Upper lobe of left lung (tissue), 6 donors: ENCODE results near the gene MGME1. TPM values are rescaled to one million over a fixed set of nuclear protein-coding genes. Genes with fewer than 3 reads are reported as not detected.

Experiments
- ATAC-seq, 2 donors: fragments of 200-7000 bp; cut with Tn5 transposase; one replicate each; pipeline ENCODE4 v1.9.1; 2022; ENCODE audit warnings: mild to moderate bottlenecking in 2 of 2, moderate library complexity in 2 of 2; ENCODE audit not compliant: low FRiP score in 2 of 2
- DNase-seq, 2 donors: peaks; one replicate each; pipeline ENCODE4 v3.0.0-alpha.2; 2019 to 2020
- H3K27ac ChIP-seq, 4 donors: fragments of 200-600 bp; sonication (generic); one replicate each; pipeline ENCODE4 v1.5.1; 2016 to 2019
- H3K27me3 ChIP-seq, 4 donors: fragments of 200-600 bp; sonication (generic); one replicate each; pipeline ENCODE4 v1.5.1; 2017 to 2019
- H3K36me3 ChIP-seq, 4 donors: fragments of 200-600 bp; sonication (generic); one replicate each; pipeline ENCODE4 v1.5.1; 2016 to 2019
- H3K4me1 ChIP-seq, 4 donors: fragments of 200-600 bp; sonication (generic); one replicate each; pipeline ENCODE4 v1.5.1; 2018 to 2019
- H3K4me3 ChIP-seq, 4 donors: fragments of 200-600 bp; sonication (generic); one replicate each; pipeline ENCODE4 v1.5.1; 2017 to 2019; ENCODE audit warnings: mild to moderate bottlenecking in 2 of 4, moderate library complexity in 1 of 4
- H3K9me3 ChIP-seq, 4 donors: fragments of 200-600 bp; sonication (generic); one replicate each; pipeline ENCODE4 v1.5.1; 2018 to 2019
- EP300 ChIP-seq, 4 donors: sonication (generic); formaldehyde crosslinking; IDR thresholded peaks; one replicate each; pipeline ENCODE4 v1.5.1; 2017; ENCODE audit warnings: antibody characterized with exemption in 4 of 4, control low read depth in 2 of 4
- POLR2A ChIP-seq, 4 donors: fragments of 450-650 bp; IDR thresholded peaks; one replicate each; pipeline ENCODE4 v1.5.1; 2016 to 2017; ENCODE audit warnings: antibody characterized with exemption in 4 of 4, mild to moderate bottlenecking in 2 of 4
- POLR2AphosphoS5 ChIP-seq, 2 donors: sonication (generic); formaldehyde crosslinking; IDR thresholded peaks; one replicate each; pipeline ENCODE4 v1.5.1; 2017; ENCODE audit warnings: antibody characterized with exemption in 2 of 2
- WGBS, 2 donors: methylation state at CpG; one replicate each; pipeline ENCODE4 v1.1.5; 2017 to 2018; 5-methylcytosine and 5-hydroxymethylcytosine counted together
- total RNA-seq, 6 donors: library from RNA; depleted of rRNA in 4 of 6; stranded (reverse); fragments of >200 nt in 4 of 6; gene quantifications; one replicate each; pipeline versions ENCODE4 v1.1.0 to v1.2.1, GENCODE V29; 2016 to 2021
- TF ChIP-seq, protein P1 (sequence below), 6 experiments: fragments of 450-650 bp in 4 of 6; fragments of 200-600 bp in 2 of 6; sonication (generic) in 2 of 6; IDR thresholded peaks; one replicate each; pipeline ENCODE4 v1.5.1; 2016 to 2019; ENCODE audit warnings: antibody characterized with exemption in 6 of 6
- donor health status: DM: no; HTN: no; CAD: no; lungs with moderate emphysema.
- donor health status: DM: no; HTN: yes; CAD: no; lungs with severe emphysema.

MGME1 gene
- total RNA-seq, 6 donors from 2014 or later: 9.4 to 22.0 (median 13.3) TPM

DNA sequence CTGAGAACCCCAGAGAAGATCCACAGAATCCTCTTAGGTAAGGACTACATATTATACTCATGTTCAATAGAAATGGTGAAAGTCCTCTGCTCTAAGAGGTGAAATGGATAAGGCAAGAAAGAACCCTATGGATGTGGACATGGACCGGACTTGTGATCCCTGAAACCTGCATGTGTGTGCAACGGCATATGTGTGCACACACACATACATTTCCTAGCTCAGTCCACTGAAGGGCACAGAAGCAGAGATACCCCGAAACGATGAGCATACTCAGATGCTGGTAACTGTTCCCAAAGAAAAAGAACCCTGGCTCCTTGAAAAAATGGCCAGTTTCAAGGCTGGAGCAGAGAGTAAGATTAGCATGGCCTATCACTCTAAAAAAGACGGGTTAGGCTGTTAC is 22.8 kb upstream of the MGME1 start:
- Histone ChIP-seq H3K4me3 (no peak overlapping the region), H3K4me1 (no peaks in the 10 kb centered on the region), H3K27me3 (no peaks in the 10 kb centered on the region), H3K9me3 (no peaks in the 10 kb centered on the region), H3K27ac (no peak overlapping the region), H3K36me3 (peaks cover 33 to 100% (median 85%) of the 10 kb centered on the region in 4 donors)
- 96 to 98% methylated on average over 5 of the region's 5 CpGs for WGBS, 2 donors
- no peak for DNase-seq
- ATAC-seq: no peak
- TF ChIP-seq EP300 (IDR thresholded peaks at IDR 0.05) (no peak), POLR2A (IDR thresholded peaks at IDR 0.05) (no peak), POLR2AphosphoS5 (IDR thresholded peaks at IDR 0.05) (no peak)
- TF ChIP-seq, protein P1, sequence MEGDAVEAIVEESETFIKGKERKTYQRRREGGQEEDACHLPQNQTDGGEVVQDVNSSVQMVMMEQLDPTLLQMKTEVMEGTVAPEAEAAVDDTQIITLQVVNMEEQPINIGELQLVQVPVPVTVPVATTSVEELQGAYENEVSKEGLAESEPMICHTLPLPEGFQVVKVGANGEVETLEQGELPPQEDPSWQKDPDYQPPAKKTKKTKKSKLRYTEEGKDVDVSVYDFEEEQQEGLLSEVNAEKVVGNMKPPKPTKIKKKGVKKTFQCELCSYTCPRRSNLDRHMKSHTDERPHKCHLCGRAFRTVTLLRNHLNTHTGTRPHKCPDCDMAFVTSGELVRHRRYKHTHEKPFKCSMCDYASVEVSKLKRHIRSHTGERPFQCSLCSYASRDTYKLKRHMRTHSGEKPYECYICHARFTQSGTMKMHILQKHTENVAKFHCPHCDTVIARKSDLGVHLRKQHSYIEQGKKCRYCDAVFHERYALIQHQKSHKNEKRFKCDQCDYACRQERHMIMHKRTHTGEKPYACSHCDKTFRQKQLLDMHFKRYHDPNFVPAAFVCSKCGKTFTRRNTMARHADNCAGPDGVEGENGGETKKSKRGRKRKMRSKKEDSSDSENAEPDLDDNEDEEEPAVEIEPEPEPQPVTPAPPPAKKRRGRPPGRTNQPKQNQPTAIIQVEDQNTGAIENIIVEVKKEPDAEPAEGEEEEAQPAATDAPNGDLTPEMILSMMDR (IDR thresholded peaks at IDR 0.05): no peak

DNA sequence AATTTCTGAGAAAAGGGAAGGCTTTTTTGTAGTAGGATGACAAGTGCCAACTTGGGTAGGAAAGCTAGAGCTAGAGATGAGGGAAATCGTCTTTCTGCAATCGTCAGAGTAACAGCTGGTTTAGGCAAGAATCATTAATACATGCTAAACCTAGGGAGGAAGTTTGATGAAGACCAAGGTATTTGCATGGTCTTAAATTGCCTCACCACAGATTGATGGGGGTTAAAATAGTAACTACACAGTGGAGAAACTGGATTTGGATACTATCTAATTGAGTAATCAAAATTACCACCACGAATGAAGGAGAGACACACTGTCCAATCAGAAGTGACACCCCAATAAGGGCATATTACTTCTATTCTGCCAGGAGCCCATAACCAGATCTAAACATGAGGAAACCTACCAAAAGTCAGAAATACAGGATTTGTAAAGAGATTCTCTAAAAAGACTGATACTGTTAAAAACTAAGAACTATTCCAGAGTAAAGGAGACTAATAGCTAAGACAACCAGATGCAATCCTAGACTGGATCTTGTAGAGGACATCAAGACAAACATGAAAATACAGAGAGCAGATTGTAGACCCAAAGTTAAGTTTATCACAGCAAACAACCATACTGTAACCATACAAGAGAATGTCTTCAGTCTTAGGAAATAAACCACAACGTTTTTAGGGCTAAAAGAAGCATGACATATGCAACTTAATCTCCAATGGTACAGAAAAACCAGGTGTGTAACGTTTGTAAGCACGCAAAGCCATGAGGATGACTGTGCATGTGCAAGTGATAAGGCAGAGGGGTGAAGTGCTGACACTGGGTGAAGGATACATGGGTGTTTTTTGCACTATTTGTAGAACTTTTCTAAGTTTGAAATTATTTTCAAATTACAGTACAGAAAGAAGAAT is 22.0 kb upstream of the MGME1 start:
- no peaks in the 10 kb centered on the region for H3K9me3 ChIP-seq
- ATAC-seq: no peak
- H3K27me3 ChIP-seq: no peaks in the 10 kb centered on the region
- DNase-seq: no peak
- H3K4me1 ChIP-seq: no peaks in the 10 kb centered on the region
- peaks cover 31 to 100% (median 84%) of the 10 kb centered on the region in 4 donors for H3K36me3 ChIP-seq
- no peak overlapping the region for H3K27ac ChIP-seq
- H3K4me3 ChIP-seq: no peak overlapping the region
- TF ChIP-seq EP300 (IDR thresholded peaks at IDR 0.05) (no peak), POLR2AphosphoS5 (IDR thresholded peaks at IDR 0.05) (no peak), POLR2A (IDR thresholded peaks at IDR 0.05) (no peak)
- TF ChIP-seq, protein P1 (IDR thresholded peaks at IDR 0.05): no peak
- 71 to 72% methylated on average over 6 of the region's 6 CpGs for WGBS, 2 donors

DNA sequence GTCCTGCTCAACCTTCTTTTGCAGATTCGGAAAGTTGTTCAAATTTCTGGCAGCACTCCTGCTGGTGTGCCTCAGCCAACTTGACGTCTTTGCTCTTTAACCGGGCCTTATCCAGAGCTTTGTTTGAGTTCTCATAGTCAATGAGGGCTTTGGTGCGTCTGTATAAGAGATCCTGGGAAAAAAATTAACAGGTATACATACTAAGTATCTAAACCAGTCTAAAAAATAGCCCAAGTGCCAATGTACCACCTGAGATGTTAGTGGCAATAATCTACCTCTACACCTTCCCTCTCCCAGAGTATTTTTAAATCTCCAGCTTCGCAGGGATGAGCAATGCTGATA is 21.4 kb upstream of the MGME1 start:
- H3K4me1 ChIP-seq: no peaks in the 10 kb centered on the region
- peaks cover 29 to 100% (median 83%) of the 10 kb centered on the region in 4 donors for H3K36me3 ChIP-seq
- H3K27ac ChIP-seq: no peak overlapping the region
- no peak for ATAC-seq
- H3K4me3 ChIP-seq: no peak overlapping the region
- no peaks in the 10 kb centered on the region for H3K27me3 ChIP-seq
- DNase-seq: no peak
- 44 to 71% methylated on average over 5 of the region's 5 CpGs for WGBS, 2 donors
- TF ChIP-seq POLR2AphosphoS5 (IDR thresholded peaks at IDR 0.05): no peak
- no peak for TF ChIP-seq POLR2A (IDR thresholded peaks at IDR 0.05)
- TF ChIP-seq, protein P1 (IDR thresholded peaks at IDR 0.05): no peak
- no peak for TF ChIP-seq EP300 (IDR thresholded peaks at IDR 0.05)
- H3K9me3 ChIP-seq: no peaks in the 10 kb centered on the region

- 100% methylated on average over 2 of the region's 2 CpGs for WGBS, 2 donors
- Histone ChIP-seq H3K9me3 (no peaks in the 10 kb centered on the region), H3K4me1 (peaks cover 0 to 9% (median 6%) of the 10 kb centered on the region in 4 donors), H3K36me3 (peaks cover 29 to 100% (median 82%) of the 10 kb centered on the region in 4 donors), H3K27ac (no peak overlapping the region), H3K4me3 (no peak overlapping the region), H3K27me3 (no peaks in the 10 kb centered on the region)
- TF ChIP-seq, protein P1 (IDR thresholded peaks at IDR 0.05): no peak
- TF ChIP-seq EP300 (IDR thresholded peaks at IDR 0.05): no peak
- TF ChIP-seq POLR2A (IDR thresholded peaks at IDR 0.05): no peak
- TF ChIP-seq POLR2AphosphoS5 (IDR thresholded peaks at IDR 0.05): no peak
- ATAC-seq (no peak), DNase-seq (no peak)
These were observed 20.4 kb upstream of the MGME1 start for GRCh38 chr20:17948442-17948841.
